IMR-90 (cell line): ENCODE results near the gene MYPOP.

Source experiments
- RAD21 ChIP-seq: IDR thresholded peaks from 2 replicates; pipeline ENCODE4 v1.6.1; 2012; ENCODE audit warnings: low read length, improper control_type of control experiment
- RFX5 ChIP-seq: IDR thresholded peaks from 2 replicates; pipeline ENCODE4 v1.8.0; 2012; ENCODE audit warnings: low read depth, mild to moderate bottlenecking, low read length, moderate library complexity
- TF ChIP-seq, protein P1 (sequence below): conservative IDR thresholded peaks from 2 replicates; pipeline ENCODE4 v1.5.1; 2012; ENCODE audit warnings: mild to moderate bottlenecking, low read depth, low read length, improper control_type of control experiment
- TF ChIP-seq, protein P2 (sequence below): fragments of 150-350 bp; IDR thresholded peaks from 2 replicates; pipeline ENCODE4 v1.6.1; 2016; ENCODE audit warnings: low read depth, mild to moderate bottlenecking, low read length, moderate library complexity, borderline replicate concordance

DNA sequence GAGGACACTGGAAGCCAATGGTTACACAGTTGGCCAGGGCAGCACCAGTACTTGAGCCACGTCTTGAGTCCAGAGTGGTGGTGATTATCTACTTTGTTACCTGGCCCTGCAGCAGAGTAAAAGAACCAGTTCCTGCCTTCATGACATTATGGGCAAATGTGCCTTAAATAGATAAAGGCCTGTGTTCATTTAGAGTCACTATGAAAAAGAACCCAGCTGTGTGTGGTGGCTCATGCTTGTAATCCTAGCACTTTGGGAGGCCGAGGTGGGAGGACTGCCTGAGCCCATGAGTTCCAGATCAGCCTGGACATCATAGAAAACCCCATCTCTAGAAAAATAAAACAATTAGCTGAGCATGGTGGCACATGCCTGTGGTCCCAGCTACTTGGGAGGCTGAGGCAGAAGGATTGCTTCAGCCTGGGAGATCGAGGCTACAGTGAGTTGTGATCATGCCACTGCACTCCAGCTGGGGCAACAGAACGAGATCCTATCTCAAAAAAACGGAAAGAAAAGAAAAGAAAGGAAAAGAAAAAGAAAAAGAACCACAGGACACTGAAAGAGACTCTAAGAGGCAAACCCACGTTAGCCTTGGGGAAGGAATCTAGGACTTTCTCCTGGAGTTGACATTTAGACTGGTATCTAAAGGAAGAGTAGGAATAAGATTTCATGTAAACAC lies 13.1 kb downstream of the MYPOP start:
- TF ChIP-seq RFX5, result no peak
- TF ChIP-seq, protein P1, sequence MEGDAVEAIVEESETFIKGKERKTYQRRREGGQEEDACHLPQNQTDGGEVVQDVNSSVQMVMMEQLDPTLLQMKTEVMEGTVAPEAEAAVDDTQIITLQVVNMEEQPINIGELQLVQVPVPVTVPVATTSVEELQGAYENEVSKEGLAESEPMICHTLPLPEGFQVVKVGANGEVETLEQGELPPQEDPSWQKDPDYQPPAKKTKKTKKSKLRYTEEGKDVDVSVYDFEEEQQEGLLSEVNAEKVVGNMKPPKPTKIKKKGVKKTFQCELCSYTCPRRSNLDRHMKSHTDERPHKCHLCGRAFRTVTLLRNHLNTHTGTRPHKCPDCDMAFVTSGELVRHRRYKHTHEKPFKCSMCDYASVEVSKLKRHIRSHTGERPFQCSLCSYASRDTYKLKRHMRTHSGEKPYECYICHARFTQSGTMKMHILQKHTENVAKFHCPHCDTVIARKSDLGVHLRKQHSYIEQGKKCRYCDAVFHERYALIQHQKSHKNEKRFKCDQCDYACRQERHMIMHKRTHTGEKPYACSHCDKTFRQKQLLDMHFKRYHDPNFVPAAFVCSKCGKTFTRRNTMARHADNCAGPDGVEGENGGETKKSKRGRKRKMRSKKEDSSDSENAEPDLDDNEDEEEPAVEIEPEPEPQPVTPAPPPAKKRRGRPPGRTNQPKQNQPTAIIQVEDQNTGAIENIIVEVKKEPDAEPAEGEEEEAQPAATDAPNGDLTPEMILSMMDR, result no peak
- TF ChIP-seq, protein P2, sequence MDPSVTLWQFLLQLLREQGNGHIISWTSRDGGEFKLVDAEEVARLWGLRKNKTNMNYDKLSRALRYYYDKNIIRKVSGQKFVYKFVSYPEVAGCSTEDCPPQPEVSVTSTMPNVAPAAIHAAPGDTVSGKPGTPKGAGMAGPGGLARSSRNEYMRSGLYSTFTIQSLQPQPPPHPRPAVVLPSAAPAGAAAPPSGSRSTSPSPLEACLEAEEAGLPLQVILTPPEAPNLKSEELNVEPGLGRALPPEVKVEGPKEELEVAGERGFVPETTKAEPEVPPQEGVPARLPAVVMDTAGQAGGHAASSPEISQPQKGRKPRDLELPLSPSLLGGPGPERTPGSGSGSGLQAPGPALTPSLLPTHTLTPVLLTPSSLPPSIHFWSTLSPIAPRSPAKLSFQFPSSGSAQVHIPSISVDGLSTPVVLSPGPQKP, result no peak
- TF ChIP-seq RAD21, result no peak
